SK-N-SH treated with all-trans-retinoic acid at 6 μM for 48 hours (cell line): Measurements from ENCODE around the gene LPIN1.

ENCODE experiments used
- ZFP3 ChIP-seq: fragments of 250-450 bp; sonication (Bioruptor Pico); IDR thresholded peaks from 2 replicates; pipeline ENCODE4 v1.5.0; 2020; ENCODE audit warnings: mild to moderate bottlenecking, moderate library complexity
- ZFP30 ChIP-seq: fragments of 450-650 bp; formaldehyde crosslinking; IDR thresholded peaks from 2 replicates; pipeline ENCODE4 v1.5.0; 2022; ENCODE audit warnings: mild to moderate bottlenecking, moderate library complexity
- ZNF565 ChIP-seq: fragments of 450-650 bp; formaldehyde crosslinking; conservative IDR thresholded peaks from 2 replicates; pipeline ENCODE4 v1.5.0; 2020; ENCODE audit warnings: low read depth, mild to moderate bottlenecking, moderate library complexity
- TF ChIP-seq, protein P1 (sequence below): fragments of 250-450 bp; sonication (Bioruptor Pico); IDR thresholded peaks from 2 replicates; pipeline ENCODE4 v1.8.0; 2020; ENCODE audit warnings: mild to moderate bottlenecking, moderate library complexity, borderline replicate concordance

GRCh38 chr2:11828933-11829323, 82.5 kb downstream of the LPIN1 start:
- TF ChIP-seq ZFP3 (CRISPR knock-in tag) (no peak), ZNF565 (CRISPR knock-in tag) (no peak), ZFP30 (CRISPR knock-in tag) (no peak)
- TF ChIP-seq, protein P1, sequence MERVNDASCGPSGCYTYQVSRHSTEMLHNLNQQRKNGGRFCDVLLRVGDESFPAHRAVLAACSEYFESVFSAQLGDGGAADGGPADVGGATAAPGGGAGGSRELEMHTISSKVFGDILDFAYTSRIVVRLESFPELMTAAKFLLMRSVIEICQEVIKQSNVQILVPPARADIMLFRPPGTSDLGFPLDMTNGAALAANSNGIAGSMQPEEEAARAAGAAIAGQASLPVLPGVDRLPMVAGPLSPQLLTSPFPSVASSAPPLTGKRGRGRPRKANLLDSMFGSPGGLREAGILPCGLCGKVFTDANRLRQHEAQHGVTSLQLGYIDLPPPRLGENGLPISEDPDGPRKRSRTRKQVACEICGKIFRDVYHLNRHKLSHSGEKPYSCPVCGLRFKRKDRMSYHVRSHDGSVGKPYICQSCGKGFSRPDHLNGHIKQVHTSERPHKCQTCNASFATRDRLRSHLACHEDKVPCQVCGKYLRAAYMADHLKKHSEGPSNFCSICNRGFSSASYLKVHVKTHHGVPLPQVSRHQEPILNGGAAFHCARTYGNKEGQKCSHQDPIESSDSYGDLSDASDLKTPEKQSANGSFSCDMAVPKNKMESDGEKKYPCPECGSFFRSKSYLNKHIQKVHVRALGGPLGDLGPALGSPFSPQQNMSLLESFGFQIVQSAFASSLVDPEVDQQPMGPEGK = no peak
